Endothelial cell of umbilical vein (primary cell): ENCODE measurements around the gene FIGNL2. TPM values are rescaled to one million over a fixed set of nuclear protein-coding genes. Genes with fewer than 3 reads are reported as not detected.

Experiments
- BruUV-seq: library from RNA; stranded (reverse); fragments of 400-500 nt; replicated peaks from 2 replicates; lab custom pipeline; 2021; lab: Mats Ljungman, UMichigan
- CTCF ChIA-PET: fragments of 300-600, 350-600 bp; sonication (Branson Sonifier 250); formaldehyde crosslinking; loops from one replicate; lab custom pipeline; 2021; ENCODE audit warnings: antibody characterized with exemption, inconsistent platforms; lab: Charles Lee
- POLR2A ChIA-PET: fragments of 300-600, 350-600 bp; sonication (Branson Sonifier 250); formaldehyde crosslinking; loops from one replicate; lab custom pipeline; 2021; ENCODE audit warnings: antibody characterized with exemption, inconsistent platforms; lab: Charles Lee
- DNase-seq: peaks from one replicate; pipeline ENCODE4 v3.0.0-alpha.2; 2011; ENCODE audit warnings: low read depth, low spot score
- FAIRE-seq: peaks from 2 replicates; lab custom pipeline; 2011; peaks lifted over from hg19 to GRCh38; lab: Jason Lieb, UNC
- H2AFZ ChIP-seq: 2 replicates; pipeline ENCODE4 v1.6.0; 2012; ENCODE audit warnings: low read depth, low read length, control low read depth, inconsistent platforms
- H3K27ac ChIP-seq: 2 replicates; pipeline ENCODE4 v1.5.1; 2011; ENCODE audit warnings: low read depth, mild to moderate bottlenecking, control low read depth, low read length, moderate library complexity; ENCODE audit not compliant: insufficient read depth
- H3K27me3 ChIP-seq, 2 experiments: 2 replicates each; pipeline versions ENCODE4 v1.6.0 to v1.6.1; 2011; ENCODE audit warnings: low read length in 2 of 2, mixed read lengths in 1 of 2; ENCODE audit not compliant: control insufficient read depth in 2 of 2, insufficient read depth in 2 of 2
- H3K36me3 ChIP-seq, 2 experiments: 2 replicates in 1 of 2; 3 replicates in 1 of 2; pipeline ENCODE4 v1.5.1; 2011; ENCODE audit warnings: low read length in 2 of 2, mild to moderate bottlenecking in 1 of 2, moderate library complexity in 1 of 2; ENCODE audit not compliant: control insufficient read depth in 2 of 2, insufficient read depth in 2 of 2; ENCODE audit errors: extremely low read depth in 1 of 2
- H3K4me1 ChIP-seq: 3 replicates; pipeline ENCODE4 v1.5.1; 2011; ENCODE audit warnings: mild to moderate bottlenecking, low read length; ENCODE audit not compliant: control insufficient read depth, insufficient read depth; ENCODE audit errors: extremely low read depth
- H3K4me2 ChIP-seq: 2 replicates; pipeline ENCODE4 v1.6.1; 2011; ENCODE audit warnings: low read length, control low read depth, mixed read lengths; ENCODE audit not compliant: insufficient read depth
- H3K4me3 ChIP-seq, 3 experiments: fragments of 200-600 bp in 1 of 3; sonication (generic), shearing (Covaris generic) in 1 of 3; replicated peaks in 1 of 3; 2 replicates each; pipeline ENCODE4 v1.5.1; 2011 to 2016; ENCODE audit warnings: control low read depth in 3 of 3, low read length in 3 of 3, mild to moderate bottlenecking in 2 of 3, inconsistent platforms in 1 of 3, low read depth in 1 of 3, moderate library complexity in 1 of 3; ENCODE audit not compliant: insufficient read depth in 1 of 3
- H3K79me2 ChIP-seq: 2 replicates; pipeline ENCODE4 v1.6.0; 2012; ENCODE audit warnings: low read length, inconsistent platforms; ENCODE audit not compliant: control insufficient read depth, insufficient read depth
- H3K9ac ChIP-seq: replicated peaks from 2 replicates; pipeline ENCODE3; 2011; ENCODE audit warnings: low read length, control low read depth; ENCODE audit not compliant: insufficient read depth; ENCODE audit errors: extremely low read depth
- H3K9me1 ChIP-seq: replicated peaks from 3 replicates; pipeline ENCODE4 v1.6.0; 2011; ENCODE audit warnings: mild to moderate bottlenecking, low read length; ENCODE audit not compliant: control insufficient read depth, insufficient read depth; ENCODE audit errors: extremely low read depth
- H3K9me3 ChIP-seq: replicated peaks from 2 replicates; pipeline ENCODE4 v1.5.1; 2012; ENCODE audit warnings: low read length, inconsistent platforms; ENCODE audit not compliant: control insufficient read depth, insufficient read depth
- H4K20me1 ChIP-seq: replicated peaks from 2 replicates; pipeline ENCODE3; 2011; ENCODE audit warnings: mild to moderate bottlenecking, low read length; ENCODE audit not compliant: control insufficient read depth, insufficient read depth; ENCODE audit errors: extremely low read depth
- EZH2 ChIP-seq: IDR thresholded peaks from 2 replicates; pipeline ENCODE4 v1.6.1; 2012; ENCODE audit warnings: borderline replicate concordance, low read depth, mild to moderate bottlenecking, moderate library complexity, low read length, inconsistent platforms; ENCODE audit not compliant: severe bottlenecking
- FOS ChIP-seq: IDR thresholded peaks from 2 replicates; pipeline ENCODE4 v1.6.1; 2011; ENCODE audit warnings: mild to moderate bottlenecking, low read length, moderate library complexity, borderline replicate concordance; ENCODE audit not compliant: insufficient read depth
- GATA2 ChIP-seq: IDR thresholded peaks from 2 replicates; pipeline ENCODE4 v1.7.0; 2011; ENCODE audit warnings: low read depth, mild to moderate bottlenecking, moderate library complexity, mixed read lengths, low read length; ENCODE audit not compliant: insufficient read length, insufficient read depth
- JUN ChIP-seq: IDR thresholded peaks from 2 replicates; pipeline ENCODE4 v1.6.1; 2011; ENCODE audit warnings: borderline replicate concordance, low read depth; ENCODE audit not compliant: insufficient read length, insufficient read depth
- MYC ChIP-seq: IDR thresholded peaks from one replicate; pipeline ENCODE4 v1.6.1; 2011; ENCODE audit warnings: mild to moderate bottlenecking, low read depth, low read length
- POLR2A ChIP-seq: IDR thresholded peaks from 2 replicates; pipeline ENCODE4 v1.6.1; 2012; ENCODE audit warnings: low read depth, mild to moderate bottlenecking, control low read depth, low read length
- POLR2AphosphoS5 ChIP-seq: IDR thresholded peaks from 2 replicates; pipeline ENCODE4 v1.6.1; 2012; ENCODE audit warnings: low read depth, mild to moderate bottlenecking, control low read depth, low read length, moderate library complexity; ENCODE audit not compliant: insufficient read depth
- dilution Hi-C: fragments of 300-500 bp; cut with MboI; formaldehyde crosslinking; loops from one replicate; pipeline ENCODE4 v1.15.0; 2019; ENCODE audit warnings: low sequenced_read_pairs; ENCODE audit not compliant: extremely low pct_ligation_motif_present
- intact Hi-C: fragments of 100-400 bp; cut with micrococcal nuclease; formaldehyde crosslinking; loops from one replicate; pipeline ENCODE4 v1.10.0; 2022
- polyA plus RNA-seq, 4 experiments: library from polyadenylated mRNA; depleted of rRNA in 3 of 4; stranded (reverse) in 3 of 4; unstranded in 1 of 4; fragments of >200 nt; gene quantifications; 2 replicates each; pipeline versions ENCODE4 v1.2.1 to v1.2.3, GENCODE V29; 2011 to 2012; ENCODE audit warnings: missing spikeins in 1 of 4
- total RNA-seq: library from RNA; stranded (reverse); gene quantifications from 2 replicates; pipeline ENCODE4 v1.2.3, GENCODE V29; 2021
- TF ChIP-seq, protein P1 (sequence below): IDR thresholded peaks from 2 replicates; pipeline ENCODE4 v1.6.1; 2011; ENCODE audit not compliant: insufficient read depth, insufficient read length
- TF ChIP-seq, protein P2 (sequence below), 2 donors: IDR thresholded peaks; 1 replicate in 1 of 2; 2 replicates in 1 of 2; pipeline ENCODE4 v1.5.1; 2011; ENCODE audit warnings: low read length in 2 of 2, mild to moderate bottlenecking in 2 of 2, moderate library complexity in 2 of 2, control low read depth in 1 of 2, inconsistent platforms in 1 of 2, low read depth in 1 of 2; ENCODE audit not compliant: insufficient read depth in 1 of 2; ENCODE audit errors: extremely low read depth in 1 of 2

Gene FIGNL2
- total and polyA plus RNA-seq, 2 donors (not counting 3 experiments of a cell fraction or from before 2014, with no cell fraction given): 1.4 to 2.4 TPM

DNA sequence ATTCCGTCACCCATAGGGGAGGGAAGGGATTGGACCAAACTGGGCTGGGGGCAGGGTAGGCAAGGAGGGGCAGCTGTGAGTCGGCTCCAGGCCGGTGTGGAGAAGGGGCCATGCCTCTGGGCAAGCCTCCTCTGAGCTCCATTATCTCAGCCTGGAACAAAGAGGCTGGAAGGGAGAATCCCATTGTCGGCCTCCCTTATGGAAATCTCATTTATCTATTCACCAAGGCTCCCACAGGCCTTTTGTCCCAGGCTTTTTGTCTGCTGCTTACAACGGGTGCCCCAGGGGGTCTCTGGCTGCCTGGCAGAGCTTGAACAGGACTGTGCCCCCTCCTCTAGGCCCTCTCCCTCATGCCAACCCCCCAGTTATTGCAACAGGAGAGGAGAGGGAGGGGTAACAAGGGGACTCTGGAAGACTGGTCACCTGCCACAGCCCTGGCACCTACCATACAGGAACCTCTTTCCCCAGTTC, 19.5 kb downstream of the FIGNL2 start:
- CTCF ChIA-PET: interaction anchor here (0.7 to 2.1 kb wide), 4 partner anchors 15 to 406 kb away, joined by 3 to 15 read pairs (median 4); a partner anchor contains a TSS

More for the DNA sequence above, 19.5 kb downstream of the FIGNL2 start:
- dilution Hi-C loops: no loop called here
- Histone ChIP-seq H3K9ac (no peak overlapping the region), H3K4me3 (no peak overlapping the region), H3K79me2 (no peaks in the 10 kb centered on the region), H3K27me3 (peaks cover 3 to 5% of the 10 kb centered on the region in 2 experiments), H3K9me3 (no peaks in the 10 kb centered on the region), H2AFZ (no peak overlapping the region), H3K9me1 (no peaks in the 10 kb centered on the region), H3K36me3 (no peaks in the 10 kb centered on the region), H3K27ac (no peak overlapping the region), H3K4me1 (peaks cover 13% of the 10 kb centered on the region), H3K4me2 (no peak overlapping the region), H4K20me1 (no peaks in the 10 kb centered on the region)
- TF ChIP-seq, protein P1, sequence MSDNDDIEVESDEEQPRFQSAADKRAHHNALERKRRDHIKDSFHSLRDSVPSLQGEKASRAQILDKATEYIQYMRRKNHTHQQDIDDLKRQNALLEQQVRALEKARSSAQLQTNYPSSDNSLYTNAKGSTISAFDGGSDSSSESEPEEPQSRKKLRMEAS: no peak
- TF ChIP-seq MYC (no peak), EZH2 (no peak), GATA2 (no peak), POLR2AphosphoS5 (no peak), POLR2A (no peak), JUN (no peak), FOS (no peak)
- TF ChIP-seq, protein P2, sequence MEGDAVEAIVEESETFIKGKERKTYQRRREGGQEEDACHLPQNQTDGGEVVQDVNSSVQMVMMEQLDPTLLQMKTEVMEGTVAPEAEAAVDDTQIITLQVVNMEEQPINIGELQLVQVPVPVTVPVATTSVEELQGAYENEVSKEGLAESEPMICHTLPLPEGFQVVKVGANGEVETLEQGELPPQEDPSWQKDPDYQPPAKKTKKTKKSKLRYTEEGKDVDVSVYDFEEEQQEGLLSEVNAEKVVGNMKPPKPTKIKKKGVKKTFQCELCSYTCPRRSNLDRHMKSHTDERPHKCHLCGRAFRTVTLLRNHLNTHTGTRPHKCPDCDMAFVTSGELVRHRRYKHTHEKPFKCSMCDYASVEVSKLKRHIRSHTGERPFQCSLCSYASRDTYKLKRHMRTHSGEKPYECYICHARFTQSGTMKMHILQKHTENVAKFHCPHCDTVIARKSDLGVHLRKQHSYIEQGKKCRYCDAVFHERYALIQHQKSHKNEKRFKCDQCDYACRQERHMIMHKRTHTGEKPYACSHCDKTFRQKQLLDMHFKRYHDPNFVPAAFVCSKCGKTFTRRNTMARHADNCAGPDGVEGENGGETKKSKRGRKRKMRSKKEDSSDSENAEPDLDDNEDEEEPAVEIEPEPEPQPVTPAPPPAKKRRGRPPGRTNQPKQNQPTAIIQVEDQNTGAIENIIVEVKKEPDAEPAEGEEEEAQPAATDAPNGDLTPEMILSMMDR (IDR thresholded peaks at IDR 0.05; ENCODE audit: extremely low read depth in 1 of 2, insufficient read depth in 1 of 2, low read depth in 1 of 2, low read length in 2 of 2): no peak
- FAIRE-seq (no peak), DNase-seq (no peak)
- POLR2A ChIA-PET: interaction anchor here (0.7 kb wide), 1 partner anchor 422 kb away, joined by 8 read pairs; no protein-coding TSS in a partner anchor
- intact Hi-C loops: no loop called here
- BruUV-seq: no TSS peak
